SU-DHL-6 (cell line): ENCODE results near the gene PSPN.

Experiments
- EZH2phosphoT487 ChIP-seq: fragments of 200-600 bp; sonication (generic), shearing (Covaris generic); conservative IDR thresholded peaks from 2 replicates; pipeline ENCODE4 v1.6.1; 2018; ENCODE audit warnings: mild to moderate bottlenecking, antibody characterized with exemption, low read length, moderate library complexity, mixed read lengths
- TF ChIP-seq, protein P1 (sequence below): fragments of 200-600 bp; sonication (generic); IDR thresholded peaks from one replicate; pipeline ENCODE4 v1.5.1; 2017; ENCODE audit warnings: antibody characterized with exemption, mild to moderate bottlenecking, low read length, moderate library complexity; ENCODE audit not compliant: insufficient read depth, poor library complexity, severe bottlenecking

DNA sequence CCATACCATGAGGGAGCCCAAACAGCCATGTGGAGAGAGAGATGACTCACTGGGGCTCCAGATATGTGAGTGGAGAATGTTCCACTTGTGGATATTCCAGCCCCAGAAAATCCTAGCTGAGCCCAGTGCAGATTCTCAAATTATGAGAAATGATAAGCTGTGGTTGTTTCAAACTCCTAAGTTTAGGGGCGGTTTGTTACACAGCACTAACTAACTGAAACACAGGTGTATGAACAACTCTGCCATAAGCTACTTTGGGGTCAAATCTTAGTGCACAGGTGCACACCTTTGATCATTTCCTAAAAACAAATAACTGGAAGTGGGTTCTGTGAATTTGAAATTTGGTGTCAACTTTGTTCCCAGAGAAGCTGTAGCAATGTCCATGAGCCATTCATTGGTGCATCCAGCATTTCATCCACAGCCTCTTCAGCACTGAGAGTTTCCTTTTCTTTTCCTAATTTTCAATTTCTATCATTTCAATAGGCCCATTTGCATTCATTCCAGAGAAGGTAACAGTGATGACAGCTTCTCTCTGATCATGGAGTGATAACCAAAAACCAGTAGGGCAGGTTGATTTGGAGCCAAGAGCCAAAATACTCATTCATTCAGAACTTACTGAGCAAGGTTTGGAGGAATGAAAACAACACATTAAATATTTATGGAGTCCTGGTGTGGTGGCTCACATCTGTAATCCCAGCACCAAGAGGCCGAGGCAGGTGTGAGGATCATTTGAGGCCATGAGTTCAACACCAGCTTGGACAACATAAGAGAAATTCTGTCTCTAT, 23.2 kb downstream of the PSPN start:
- TF ChIP-seq, protein P1, sequence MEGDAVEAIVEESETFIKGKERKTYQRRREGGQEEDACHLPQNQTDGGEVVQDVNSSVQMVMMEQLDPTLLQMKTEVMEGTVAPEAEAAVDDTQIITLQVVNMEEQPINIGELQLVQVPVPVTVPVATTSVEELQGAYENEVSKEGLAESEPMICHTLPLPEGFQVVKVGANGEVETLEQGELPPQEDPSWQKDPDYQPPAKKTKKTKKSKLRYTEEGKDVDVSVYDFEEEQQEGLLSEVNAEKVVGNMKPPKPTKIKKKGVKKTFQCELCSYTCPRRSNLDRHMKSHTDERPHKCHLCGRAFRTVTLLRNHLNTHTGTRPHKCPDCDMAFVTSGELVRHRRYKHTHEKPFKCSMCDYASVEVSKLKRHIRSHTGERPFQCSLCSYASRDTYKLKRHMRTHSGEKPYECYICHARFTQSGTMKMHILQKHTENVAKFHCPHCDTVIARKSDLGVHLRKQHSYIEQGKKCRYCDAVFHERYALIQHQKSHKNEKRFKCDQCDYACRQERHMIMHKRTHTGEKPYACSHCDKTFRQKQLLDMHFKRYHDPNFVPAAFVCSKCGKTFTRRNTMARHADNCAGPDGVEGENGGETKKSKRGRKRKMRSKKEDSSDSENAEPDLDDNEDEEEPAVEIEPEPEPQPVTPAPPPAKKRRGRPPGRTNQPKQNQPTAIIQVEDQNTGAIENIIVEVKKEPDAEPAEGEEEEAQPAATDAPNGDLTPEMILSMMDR, result no peak
- TF ChIP-seq EZH2phosphoT487, result no peak
